Measurements from ENCODE around the gene FBXL5.

FBXL5 gene

GRCh38 chr4:15577508-15577907, 77.6 kb downstream of the FBXL5 start:
- Histone ChIP-seq H3K9ac (ENCODE audit: insufficient read length, low read depth) (no peak overlapping the region), H3K4me3 (ENCODE audit: insufficient read length, low read depth) (no peak overlapping the region), H3K4me1 (ENCODE audit: insufficient read depth, insufficient read length) (no peaks in the 10 kb centered on the region), H3K27me3 (ENCODE audit: insufficient read depth, insufficient read length) (no peaks in the 10 kb centered on the region), H3K36me3 (ENCODE audit: insufficient read depth, insufficient read length, low read length) (peaks cover 12% of the 10 kb centered on the region), H3K9me3 (ENCODE audit: insufficient read depth, low read length) (no peaks in the 10 kb centered on the region)
- TF ChIP-seq YY1 (IDR thresholded peaks at IDR 0.05; ENCODE audit: insufficient read depth, insufficient read length), result no peak
- TF ChIP-seq SUZ12 (IDR thresholded peaks at IDR 0.05; ENCODE audit: extremely low read depth, insufficient read depth, insufficient read length), result no peak
- no peak for TF ChIP-seq ZNF274 (IDR thresholded peaks at IDR 0.05; ENCODE audit: low read depth, low read length)
- no peak for DNase-seq (ENCODE audit: low read depth, low spot score)

GRCh38 chr4:15575966-15576365, 79.2 kb downstream of the FBXL5 start:
- Histone ChIP-seq H3K36me3 (ENCODE audit: insufficient read depth, insufficient read length, low read length) (peaks cover 17% of the 10 kb centered on the region), H3K4me1 (ENCODE audit: insufficient read depth, insufficient read length) (no peaks in the 10 kb centered on the region), H3K27me3 (ENCODE audit: insufficient read depth, insufficient read length) (no peaks in the 10 kb centered on the region), H3K4me3 (ENCODE audit: insufficient read length, low read depth) (no peak overlapping the region), H3K9me3 (ENCODE audit: insufficient read depth, low read length) (no peaks in the 10 kb centered on the region), H3K9ac (ENCODE audit: insufficient read length, low read depth) (no peak overlapping the region)
- DNase-seq (ENCODE audit: low read depth, low spot score), result no peak
- TF ChIP-seq YY1 (IDR thresholded peaks at IDR 0.05; ENCODE audit: insufficient read depth, insufficient read length), result no peak
- TF ChIP-seq ZNF274 (IDR thresholded peaks at IDR 0.05; ENCODE audit: low read depth, low read length), result no peak
- no peak for TF ChIP-seq SUZ12 (IDR thresholded peaks at IDR 0.05; ENCODE audit: extremely low read depth, insufficient read depth, insufficient read length)

DNA sequence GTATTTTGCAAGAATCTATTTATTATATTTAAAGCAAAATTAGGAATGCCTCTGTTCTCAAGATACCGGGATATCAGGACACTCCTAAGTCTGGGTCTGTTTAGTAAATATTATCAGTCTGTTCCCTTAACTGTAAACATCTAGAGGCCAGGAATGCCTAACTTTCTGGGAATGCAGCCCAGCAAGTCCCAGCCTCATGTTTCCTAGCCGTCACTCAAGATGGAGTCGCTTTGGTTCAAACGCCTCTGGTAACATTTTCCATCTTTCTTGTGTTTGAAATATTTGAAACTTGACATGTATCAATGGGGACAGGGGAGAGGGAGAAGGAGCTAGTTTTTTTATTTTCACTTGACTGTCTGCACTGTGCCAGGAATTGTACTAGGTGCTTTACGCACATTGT, 85.4 kb downstream of the FBXL5 start:
- no peak overlapping the region for H3K9ac ChIP-seq (ENCODE audit: insufficient read length, low read depth)
- H3K4me1 ChIP-seq (ENCODE audit: insufficient read depth, insufficient read length), result no peaks in the 10 kb centered on the region
- H3K4me3 ChIP-seq (ENCODE audit: insufficient read length, low read depth), result no peak overlapping the region
- H3K36me3 ChIP-seq (ENCODE audit: insufficient read depth, insufficient read length, low read length), result peaks cover 54% of the 10 kb centered on the region
- DNase-seq (ENCODE audit: low read depth, low spot score), result no peak
- no peaks in the 10 kb centered on the region for H3K9me3 ChIP-seq (ENCODE audit: insufficient read depth, low read length)
- H3K27me3 ChIP-seq (ENCODE audit: insufficient read depth, insufficient read length), result no peaks in the 10 kb centered on the region
- TF ChIP-seq ZNF274 (IDR thresholded peaks at IDR 0.05; ENCODE audit: low read depth, low read length) (no peak), YY1 (IDR thresholded peaks at IDR 0.05; ENCODE audit: insufficient read depth, insufficient read length) (no peak), SUZ12 (IDR thresholded peaks at IDR 0.05; ENCODE audit: extremely low read depth, insufficient read depth, insufficient read length) (no peak)

GRCh38 chr4:15568821-15569220, 86.3 kb downstream of the FBXL5 start:
- H3K9me3 ChIP-seq (ENCODE audit: insufficient read depth, low read length), result no peaks in the 10 kb centered on the region
- no peaks in the 10 kb centered on the region for H3K27me3 ChIP-seq (ENCODE audit: insufficient read depth, insufficient read length)
- no peak for DNase-seq (ENCODE audit: low read depth, low spot score)
- H3K36me3 ChIP-seq (ENCODE audit: insufficient read depth, insufficient read length, low read length), result peaks cover 62% of the 10 kb centered on the region
- H3K9ac ChIP-seq (ENCODE audit: insufficient read length, low read depth), result no peak overlapping the region
- TF ChIP-seq SUZ12 (IDR thresholded peaks at IDR 0.05; ENCODE audit: extremely low read depth, insufficient read depth, insufficient read length) (no peak), YY1 (IDR thresholded peaks at IDR 0.05; ENCODE audit: insufficient read depth, insufficient read length) (no peak), ZNF274 (IDR thresholded peaks at IDR 0.05; ENCODE audit: low read depth, low read length) (no peak)
- H3K4me1 ChIP-seq (ENCODE audit: insufficient read depth, insufficient read length), result no peaks in the 10 kb centered on the region
- H3K4me3 ChIP-seq (ENCODE audit: insufficient read length, low read depth), result no peak overlapping the region

- TF ChIP-seq ZNF274 (IDR thresholded peaks at IDR 0.05; ENCODE audit: low read depth, low read length), result no peak
- no peak for TF ChIP-seq YY1 (IDR thresholded peaks at IDR 0.05; ENCODE audit: insufficient read depth, insufficient read length)
- no peak for TF ChIP-seq SUZ12 (IDR thresholded peaks at IDR 0.05; ENCODE audit: extremely low read depth, insufficient read depth, insufficient read length)
- DNase-seq (ENCODE audit: low read depth, low spot score), result no peak
- peaks cover 56% of the 10 kb centered on the region for H3K36me3 ChIP-seq (ENCODE audit: insufficient read depth, insufficient read length, low read length)
- H3K27me3 ChIP-seq (ENCODE audit: insufficient read depth, insufficient read length), result no peaks in the 10 kb centered on the region
- H3K9ac ChIP-seq (ENCODE audit: insufficient read length, low read depth), result no peak overlapping the region
- no peaks in the 10 kb centered on the region for H3K4me1 ChIP-seq (ENCODE audit: insufficient read depth, insufficient read length)
- no peaks in the 10 kb centered on the region for H3K9me3 ChIP-seq (ENCODE audit: insufficient read depth, low read length)
- H3K4me3 ChIP-seq (ENCODE audit: insufficient read length, low read depth), result no peak overlapping the region
These were observed 91.3 kb downstream of the FBXL5 start for GRCh38 chr4:15563871-15564270.

- Histone ChIP-seq H3K27me3 (ENCODE audit: insufficient read depth, insufficient read length) (no peaks in the 10 kb centered on the region), H3K4me3 (ENCODE audit: insufficient read length, low read depth) (no peak overlapping the region), H3K9me3 (ENCODE audit: insufficient read depth, low read length) (no peaks in the 10 kb centered on the region), H3K36me3 (ENCODE audit: insufficient read depth, insufficient read length, low read length) (peaks cover 53% of the 10 kb centered on the region), H3K9ac (ENCODE audit: insufficient read length, low read depth) (no peak overlapping the region), H3K4me1 (ENCODE audit: insufficient read depth, insufficient read length) (no peaks in the 10 kb centered on the region)
- DNase-seq (ENCODE audit: low read depth, low spot score), result no peak
- TF ChIP-seq SUZ12 (IDR thresholded peaks at IDR 0.05; ENCODE audit: extremely low read depth, insufficient read depth, insufficient read length), result no peak
- no peak for TF ChIP-seq ZNF274 (IDR thresholded peaks at IDR 0.05; ENCODE audit: low read depth, low read length)
- no peak for TF ChIP-seq YY1 (IDR thresholded peaks at IDR 0.05; ENCODE audit: insufficient read depth, insufficient read length)
These were observed 92.5 kb downstream of the FBXL5 start for GRCh38 chr4:15562623-15563022.

GRCh38 chr4:15562114-15562513, 93.0 kb downstream of the FBXL5 start:
- no peak overlapping the region for H3K9ac ChIP-seq (ENCODE audit: insufficient read length, low read depth)
- no peaks in the 10 kb centered on the region for H3K9me3 ChIP-seq (ENCODE audit: insufficient read depth, low read length)
- H3K36me3 ChIP-seq (ENCODE audit: insufficient read depth, insufficient read length, low read length), result peaks cover 49% of the 10 kb centered on the region
- TF ChIP-seq YY1 (IDR thresholded peaks at IDR 0.05; ENCODE audit: insufficient read depth, insufficient read length), result no peak
- TF ChIP-seq ZNF274 (IDR thresholded peaks at IDR 0.05; ENCODE audit: low read depth, low read length), result no peak
- TF ChIP-seq SUZ12 (IDR thresholded peaks at IDR 0.05; ENCODE audit: extremely low read depth, insufficient read depth, insufficient read length), result no peak
- no peaks in the 10 kb centered on the region for H3K27me3 ChIP-seq (ENCODE audit: insufficient read depth, insufficient read length)
- DNase-seq (ENCODE audit: low read depth, low spot score), result no peak
- H3K4me3 ChIP-seq (ENCODE audit: insufficient read length, low read depth), result no peak overlapping the region
- H3K4me1 ChIP-seq (ENCODE audit: insufficient read depth, insufficient read length), result no peaks in the 10 kb centered on the region
